GM21529 (cell line): ENCODE results near the gene EPO.
"Not testable (repeated sequence)": the region's sequence is repeated elsewhere in the genome, so short reads cannot be mapped to it uniquely, and the experiment has no call there.

Experiments used
- ATAC-seq: cut with Tn5 transposase; IDR thresholded peaks from one replicate; pipeline ENCODE4 v1.9.1; 2021; ENCODE audit not compliant: unreplicated experiment

EPO gene

DNA sequence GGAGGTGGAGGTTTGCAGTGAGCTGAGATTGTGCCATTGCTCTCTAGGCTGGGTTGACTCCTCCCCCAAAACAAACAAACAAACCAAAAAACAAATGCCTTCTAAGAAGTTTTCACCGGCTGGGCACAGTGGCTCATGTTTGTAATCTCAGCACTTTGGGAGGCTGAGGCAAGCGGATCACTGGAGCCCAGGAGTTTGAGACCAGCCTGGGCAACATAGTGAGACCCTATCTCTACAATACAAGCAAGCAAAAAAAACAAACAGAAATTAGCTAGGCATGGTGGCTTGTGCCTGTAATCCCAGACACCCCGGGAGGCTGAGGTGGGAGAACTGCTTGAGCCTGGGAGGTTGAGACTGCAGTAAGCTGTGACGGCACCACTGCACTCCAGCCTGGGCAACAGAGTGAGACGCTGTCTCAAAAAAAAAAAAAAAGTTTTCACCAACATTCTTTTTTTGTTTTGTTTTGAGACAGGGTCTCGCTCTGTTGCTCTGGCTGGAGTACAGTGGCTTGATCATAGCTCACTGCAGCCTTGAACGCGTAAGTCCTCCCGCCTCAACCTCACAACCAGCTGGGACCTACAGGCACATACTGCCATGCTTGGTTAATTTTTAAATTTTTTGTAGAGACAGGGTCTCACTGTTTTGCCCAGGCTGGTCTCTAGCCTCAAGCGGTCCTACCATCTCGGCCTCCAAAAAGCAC lies 11.8 kb downstream of the EPO start:
- ATAC-seq, result no peak

- ATAC-seq, result no peak
Measured at GRCh38 chr7:100735730-100736129, 15.5 kb downstream of the EPO start.

- ATAC-seq, result no peak
Measured at GRCh38 chr7:100736671-100737070, 16.4 kb downstream of the EPO start.

GRCh38 chr7:100739934-100740333 lies 19.7 kb downstream of the EPO start:
- ATAC-seq, result no peak

DNA sequence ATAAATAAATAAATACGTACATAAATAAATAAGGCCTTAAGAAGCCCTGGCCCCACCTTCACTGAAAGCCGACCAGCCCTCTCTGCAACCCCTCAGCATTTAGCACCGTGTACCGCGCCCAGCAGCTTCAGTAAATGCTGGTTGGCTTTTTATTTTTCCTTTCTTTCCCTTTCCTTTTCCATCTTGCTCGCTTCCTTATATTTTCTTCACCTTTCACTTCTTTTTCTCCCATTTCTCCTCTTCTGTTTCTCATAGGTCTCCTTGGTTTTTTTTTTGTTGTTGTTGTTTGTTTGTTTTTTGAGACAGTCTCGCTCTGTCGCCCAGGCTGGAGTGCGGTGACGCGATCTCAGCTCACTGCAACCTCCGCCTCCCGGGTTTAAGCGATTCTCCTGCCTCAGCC lies 24.3 kb downstream of the EPO start:
- no peak for ATAC-seq

- ATAC-seq, result peak; percentile 48
Measured at GRCh38 chr7:100745184-100745583, 24.9 kb downstream of the EPO start.

GRCh38 chr7:100752994-100753393 lies 32.7 kb downstream of the EPO start:
- no peak for ATAC-seq

DNA sequence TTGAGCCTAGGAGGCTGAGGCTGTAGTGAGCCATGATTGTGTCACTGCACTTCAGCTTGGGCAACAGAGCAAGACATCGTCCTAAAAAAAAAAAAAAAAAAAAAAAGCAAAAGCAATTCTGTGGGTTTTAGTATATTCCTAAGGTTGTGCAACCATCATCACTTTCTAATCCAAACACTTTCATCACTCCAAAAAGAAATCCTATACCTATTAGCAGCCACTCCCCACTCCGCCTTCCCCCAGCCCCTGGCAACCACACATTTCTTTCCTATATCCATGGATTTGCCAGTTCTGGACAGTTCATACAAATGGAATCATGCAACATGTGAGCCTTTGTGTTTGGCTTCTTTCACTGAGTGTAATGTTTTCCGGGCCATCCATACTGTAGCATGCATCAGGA lies 33.5 kb downstream of the EPO start:
- ATAC-seq, result no peak

GRCh38 chr7:100759357-100760171 lies 39.3 kb downstream of the EPO start:
- ATAC-seq, result no peak

GRCh38 chr7:100762841-100763240 lies 42.6 kb downstream of the EPO start:
- ATAC-seq, result not testable (repeated sequence)

GRCh38 chr7:100763556-100764140 lies 43.4 kb downstream of the EPO start:
- ATAC-seq, result no peak

DNA sequence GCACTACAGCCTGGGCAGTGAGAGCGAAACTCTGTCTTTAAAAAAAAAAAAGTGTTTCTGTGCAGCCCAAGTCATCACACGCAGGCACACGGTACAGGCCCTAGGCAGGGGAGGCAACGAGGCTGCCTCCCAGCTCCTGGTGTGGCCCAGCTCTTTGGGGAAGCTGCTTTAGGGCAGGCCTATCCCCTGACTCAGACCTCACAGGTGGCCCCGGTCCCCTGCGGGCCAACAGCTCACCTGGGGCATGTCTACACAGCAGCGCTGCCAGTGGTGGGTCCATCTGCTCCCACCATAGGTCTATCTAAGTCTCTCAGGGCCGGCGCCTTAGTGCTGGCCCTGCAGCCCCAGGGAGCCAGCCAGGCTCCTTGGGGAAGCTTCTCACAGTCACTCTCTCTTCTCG lies 44.6 kb downstream of the EPO start:
- ATAC-seq, result no peak

- no peak for ATAC-seq
Measured at GRCh38 chr7:100765250-100765649, 45.0 kb downstream of the EPO start.

DNA sequence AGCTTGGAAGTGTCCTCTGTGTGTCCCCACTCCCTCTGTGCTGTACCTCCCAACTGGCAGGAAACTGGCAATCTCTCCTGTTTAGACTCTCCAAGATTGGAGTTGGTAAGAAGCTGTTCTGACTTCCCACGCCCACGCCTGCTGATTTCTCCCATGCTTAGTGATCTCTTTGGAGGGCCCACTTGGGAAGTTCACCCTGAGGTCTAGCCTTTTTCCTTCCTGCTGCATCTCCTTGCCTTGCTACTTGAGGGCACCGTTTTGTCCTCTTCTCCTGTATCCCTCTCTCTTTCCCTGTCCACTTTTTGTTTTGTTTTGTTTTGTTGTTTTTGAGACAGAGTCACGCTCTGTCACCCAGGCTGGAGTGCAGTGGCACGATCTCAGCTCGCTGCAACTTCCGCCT lies 48.5 kb downstream of the EPO start:
- ATAC-seq, result no peak
